Trophoblast cell (in vitro differentiated cells and primary cell): Measurements from ENCODE around the gene SP1.

Source experiments
- DNase-seq, 2 donors: peaks; one replicate each; pipeline ENCODE4 v3.0.0-alpha.2; 2016
- H2AFZ ChIP-seq: 2 replicates; pipeline ENCODE4 v1.6.1; 2013; ENCODE audit warnings: low read length, moderate library complexity, mild to moderate bottlenecking; ENCODE audit not compliant: insufficient read depth, poor library complexity
- H2AK5ac ChIP-seq: 2 replicates; pipeline ENCODE4 v1.6.1; 2013; ENCODE audit warnings: mild to moderate bottlenecking, low read length
- H2BK120ac ChIP-seq: 2 replicates; pipeline ENCODE4 v1.6.1; 2013; ENCODE audit warnings: low read length, mild to moderate bottlenecking, moderate library complexity; ENCODE audit not compliant: insufficient read depth, poor library complexity
- H2BK12ac ChIP-seq: 2 replicates; pipeline ENCODE4 v1.6.1; 2013; ENCODE audit warnings: mild to moderate bottlenecking, low read length, moderate library complexity
- H2BK5ac ChIP-seq: 2 replicates; pipeline ENCODE4 v1.6.1; 2013; ENCODE audit warnings: low read length, low read depth, moderate library complexity, mild to moderate bottlenecking; ENCODE audit not compliant: poor library complexity
- H3K14ac ChIP-seq: 2 replicates; pipeline ENCODE4 v1.6.1; 2013; ENCODE audit warnings: mild to moderate bottlenecking, low read length
- H3K18ac ChIP-seq: 2 replicates; pipeline ENCODE4 v1.6.1; 2013; ENCODE audit warnings: mild to moderate bottlenecking, low read length
- H3K23ac ChIP-seq: 2 replicates; pipeline ENCODE4 v1.6.1; 2013; ENCODE audit warnings: low read length
- H3K27ac ChIP-seq: 2 replicates; pipeline ENCODE4 v1.5.1; 2013; ENCODE audit warnings: low read depth, mild to moderate bottlenecking, inconsistent platforms, low read length, moderate library complexity
- H3K27me3 ChIP-seq: 2 replicates; pipeline ENCODE4 v1.6.1; 2013; ENCODE audit warnings: inconsistent platforms, mild to moderate bottlenecking, low read length, moderate library complexity; ENCODE audit not compliant: insufficient read depth
- H3K36me3 ChIP-seq, 2 experiments: 1 replicate in 1 of 2; 2 replicates in 1 of 2; pipeline ENCODE4 v1.6.1; 2013; ENCODE audit warnings: low read length in 2 of 2, mild to moderate bottlenecking in 2 of 2, moderate library complexity in 1 of 2; ENCODE audit not compliant: insufficient read depth in 2 of 2, control insufficient read depth in 1 of 2
- H3K4ac ChIP-seq: 2 replicates; pipeline ENCODE4 v1.6.1; 2013; ENCODE audit warnings: low read depth, mild to moderate bottlenecking, low read length, moderate library complexity
- H3K4me1 ChIP-seq, 2 experiments: 1 replicate in 1 of 2; 2 replicates in 1 of 2; pipeline ENCODE4 v1.6.1; 2013; ENCODE audit warnings: low read length in 2 of 2, mild to moderate bottlenecking in 2 of 2, moderate library complexity in 1 of 2; ENCODE audit not compliant: insufficient read depth in 2 of 2, control insufficient read depth in 1 of 2
- H3K4me2 ChIP-seq: 2 replicates; pipeline ENCODE4 v1.6.1; 2013; ENCODE audit warnings: inconsistent platforms, mild to moderate bottlenecking, low read length, moderate library complexity
- H3K4me3 ChIP-seq: 2 replicates; pipeline ENCODE4 v1.5.1; 2013; ENCODE audit warnings: mild to moderate bottlenecking, low read depth, low read length, inconsistent platforms
- H3K79me1 ChIP-seq: one replicate; pipeline ENCODE4 v1.6.1; 2013; ENCODE audit warnings: low read length
- H3K79me2 ChIP-seq: 2 replicates; pipeline ENCODE4 v1.6.1; 2013; ENCODE audit warnings: low read length, mild to moderate bottlenecking; ENCODE audit not compliant: control insufficient read depth, insufficient read depth, poor library complexity
- H3K9ac ChIP-seq: 2 replicates; pipeline ENCODE4 v1.6.1; 2013; ENCODE audit warnings: mild to moderate bottlenecking, low read length
- H3K9me3 ChIP-seq: 2 replicates; pipeline ENCODE4 v1.6.1; 2013; ENCODE audit warnings: low read depth, mild to moderate bottlenecking, control low read depth, inconsistent platforms, low read length; ENCODE audit not compliant: insufficient read depth
- H4K12ac ChIP-seq: 2 replicates; pipeline ENCODE4 v1.6.1; 2013; ENCODE audit warnings: low read depth, mild to moderate bottlenecking, low read length, moderate library complexity
- H4K8ac ChIP-seq: 2 replicates; pipeline ENCODE4 v1.6.1; 2013; ENCODE audit warnings: low read depth, mild to moderate bottlenecking, low read length, moderate library complexity
- H4K91ac ChIP-seq: one replicate; pipeline ENCODE4 v1.6.1; 2013; ENCODE audit warnings: low read depth, mild to moderate bottlenecking, low read length, moderate library complexity
- WGBS: extraction: QIAGEN DNeasy Blood & Tissue Kit; methylation state at CpG from one replicate; pipeline ENCODE4 v1.1.7; 2013; ENCODE audit warnings: missing lambda C conversion rate; ENCODE audit not compliant: insufficient read length, insufficient coverage; ENCODE audit errors: extremely low coverage; 5-methylcytosine and 5-hydroxymethylcytosine counted together

Gene SP1

DNA sequence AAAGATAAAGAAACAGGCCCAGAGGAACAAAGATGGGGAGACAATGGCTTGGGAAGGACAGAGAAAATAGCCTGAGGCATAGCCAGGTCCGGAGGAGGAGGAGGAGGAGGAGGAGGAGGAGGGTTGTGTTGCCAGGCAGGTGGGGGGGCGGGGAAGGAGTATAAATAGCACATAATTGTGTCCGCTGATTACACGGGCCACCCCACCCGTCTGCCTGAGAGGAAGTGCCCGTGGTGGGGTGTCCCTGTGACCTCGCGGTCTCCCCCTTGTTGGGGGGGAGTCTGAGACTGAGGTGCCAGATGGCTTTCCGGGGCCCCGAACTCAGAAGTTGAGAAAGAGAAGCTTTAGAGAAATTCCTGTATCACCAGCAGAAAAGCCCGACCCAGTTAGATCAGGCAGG, 42.0 kb upstream of the SP1 start:
- no peak overlapping the region for H4K8ac ChIP-seq
- H3K4ac ChIP-seq: no peak overlapping the region
- H3K23ac ChIP-seq: no peak overlapping the region
- H3K4me2 ChIP-seq: no peak overlapping the region
- no peak overlapping the region for H3K4me3 ChIP-seq
- no peaks in the 10 kb centered on the region for H3K79me2 ChIP-seq
- H2BK5ac ChIP-seq: no peak overlapping the region
- H2BK120ac ChIP-seq: no peak overlapping the region
- peaks cover 0 to 5% of the 10 kb centered on the region in 2 experiments for H3K4me1 ChIP-seq
- no peak overlapping the region for H2AK5ac ChIP-seq
- H4K12ac ChIP-seq: no peak overlapping the region
- no CpG with 5 or more reads among the region's 11 CpGs for WGBS
- DNase-seq: no peak
- H3K36me3 ChIP-seq: no peaks in the 10 kb centered on the region
- H2BK12ac ChIP-seq: no peak overlapping the region
- H4K91ac ChIP-seq: no peak overlapping the region
- H3K18ac ChIP-seq: no peak overlapping the region
- H3K9ac ChIP-seq: no peak overlapping the region
- no peaks in the 10 kb centered on the region for H3K9me3 ChIP-seq
- H3K79me1 ChIP-seq: no peaks in the 10 kb centered on the region
- H3K14ac ChIP-seq: no peak overlapping the region
- H2AFZ ChIP-seq: no peak overlapping the region
- H3K27me3 ChIP-seq: no peaks in the 10 kb centered on the region
- no peak overlapping the region for H3K27ac ChIP-seq

- Histone ChIP-seq H3K4me1 (peaks cover 0 to 5% of the 10 kb centered on the region in 2 experiments), H4K91ac (no peak overlapping the region), H3K4ac (no peak overlapping the region), H3K9ac (no peak overlapping the region), H3K18ac (no peak overlapping the region), H3K14ac (no peak overlapping the region), H2BK5ac (no peak overlapping the region), H4K12ac (no peak overlapping the region), H3K36me3 (no peaks in the 10 kb centered on the region), H3K23ac (no peak overlapping the region), H3K27me3 (no peaks in the 10 kb centered on the region), H3K4me3 (no peak overlapping the region), H2BK12ac (no peak overlapping the region), H4K8ac (no peak overlapping the region), H3K79me1 (no peaks in the 10 kb centered on the region), H3K27ac (no peak overlapping the region), H3K9me3 (no peaks in the 10 kb centered on the region), H2AK5ac (no peak overlapping the region), H2AFZ (no peak overlapping the region), H2BK120ac (no peak overlapping the region), H3K79me2 (no peaks in the 10 kb centered on the region), H3K4me2 (no peak overlapping the region)
- no peak for DNase-seq
- WGBS: no CpG with 5 or more reads among the region's 6 CpGs
Observed at GRCh38 chr12:53338916-53339315, 41.1 kb upstream of the SP1 start.

- H2BK5ac ChIP-seq: no peak overlapping the region
- no peak overlapping the region for H4K91ac ChIP-seq
- no peak overlapping the region for H4K8ac ChIP-seq
- H3K14ac ChIP-seq: no peak overlapping the region
- H3K23ac ChIP-seq: no peak overlapping the region
- H2AK5ac ChIP-seq: no peak overlapping the region
- H2AFZ ChIP-seq: no peak overlapping the region
- no peak overlapping the region for H3K4me3 ChIP-seq
- no peak overlapping the region for H3K4me2 ChIP-seq
- H2BK12ac ChIP-seq: no peak overlapping the region
- no peaks in the 10 kb centered on the region for H3K27me3 ChIP-seq
- DNase-seq: no peak
- no CpG with 5 or more reads among the region's 9 CpGs for WGBS
- H3K9ac ChIP-seq: no peak overlapping the region
- H2BK120ac ChIP-seq: no peak overlapping the region
- no peak overlapping the region for H3K18ac ChIP-seq
- H3K36me3 ChIP-seq: no peaks in the 10 kb centered on the region
- no peak overlapping the region for H3K27ac ChIP-seq
- peaks cover 2% of the 10 kb centered on the region for H3K79me2 ChIP-seq
- peaks cover 6% of the 10 kb centered on the region for H3K79me1 ChIP-seq
- no peak overlapping the region for H3K4ac ChIP-seq
- H3K4me1 ChIP-seq: peaks cover 1 to 8% of the 10 kb centered on the region in 2 experiments
- H3K9me3 ChIP-seq: no peaks in the 10 kb centered on the region
- no peak overlapping the region for H4K12ac ChIP-seq
Observed at GRCh38 chr12:53340398-53340797, 39.6 kb upstream of the SP1 start.

GRCh38 chr12:53343449-53343848, 36.5 kb upstream of the SP1 start:
- WGBS: no CpG with 5 or more reads among the region's 3 CpGs
- Histone ChIP-seq H3K4me1 (peaks cover 2 to 5% of the 10 kb centered on the region in 2 experiments), H3K4me2 (no peak overlapping the region), H3K9ac (no peak overlapping the region), H3K36me3 (no peaks in the 10 kb centered on the region), H4K8ac (no peak overlapping the region), H2BK12ac (no peak overlapping the region), H2AFZ (no peak overlapping the region), H3K14ac (no peak overlapping the region), H3K18ac (no peak overlapping the region), H4K12ac (no peak overlapping the region), H4K91ac (no peak overlapping the region), H3K27me3 (no peaks in the 10 kb centered on the region), H3K79me1 (peaks cover 6% of the 10 kb centered on the region), H3K79me2 (peaks cover 2% of the 10 kb centered on the region), H2AK5ac (no peak overlapping the region), H3K9me3 (no peaks in the 10 kb centered on the region), H3K4ac (no peak overlapping the region), H3K23ac (no peak overlapping the region), H2BK5ac (no peak overlapping the region), H2BK120ac (no peak overlapping the region), H3K4me3 (no peak overlapping the region), H3K27ac (no peak overlapping the region)
- no peak for DNase-seq
